Endothelial cell of umbilical vein (primary cell): ENCODE measurements around the gene HRH3. TPM values are rescaled to one million over a fixed set of nuclear protein-coding genes. Genes with fewer than 3 reads are reported as not detected.
A peak's percentile ranks its signal among the peaks of the same experiment; 100 is the strongest.

ENCODE experiments used
- BruUV-seq: library from RNA; stranded (reverse); fragments of 400-500 nt; replicated peaks from 2 replicates; lab custom pipeline; 2021; lab: Mats Ljungman, UMichigan
- CTCF ChIA-PET: fragments of 300-600, 350-600 bp; sonication (Branson Sonifier 250); formaldehyde crosslinking; loops from one replicate; lab custom pipeline; 2021; ENCODE audit warnings: antibody characterized with exemption, inconsistent platforms; lab: Charles Lee
- POLR2A ChIA-PET: fragments of 300-600, 350-600 bp; sonication (Branson Sonifier 250); formaldehyde crosslinking; loops from one replicate; lab custom pipeline; 2021; ENCODE audit warnings: antibody characterized with exemption, inconsistent platforms; lab: Charles Lee
- DNase-seq: peaks from one replicate; pipeline ENCODE4 v3.0.0-alpha.2; 2011; ENCODE audit warnings: low read depth, low spot score
- FAIRE-seq: peaks from 2 replicates; lab custom pipeline; 2011; peaks lifted over from hg19 to GRCh38; lab: Jason Lieb, UNC
- H2AFZ ChIP-seq: 2 replicates; pipeline ENCODE4 v1.6.0; 2012; ENCODE audit warnings: low read depth, low read length, control low read depth, inconsistent platforms
- H3K27ac ChIP-seq: 2 replicates; pipeline ENCODE4 v1.5.1; 2011; ENCODE audit warnings: low read depth, mild to moderate bottlenecking, control low read depth, low read length, moderate library complexity; ENCODE audit not compliant: insufficient read depth
- H3K27me3 ChIP-seq, 2 experiments: 2 replicates each; pipeline versions ENCODE4 v1.6.0 to v1.6.1; 2011; ENCODE audit warnings: low read length in 2 of 2, mixed read lengths in 1 of 2; ENCODE audit not compliant: control insufficient read depth in 2 of 2, insufficient read depth in 2 of 2
- H3K36me3 ChIP-seq, 2 experiments: 2 replicates in 1 of 2; 3 replicates in 1 of 2; pipeline ENCODE4 v1.5.1; 2011; ENCODE audit warnings: low read length in 2 of 2, mild to moderate bottlenecking in 1 of 2, moderate library complexity in 1 of 2; ENCODE audit not compliant: control insufficient read depth in 2 of 2, insufficient read depth in 2 of 2; ENCODE audit errors: extremely low read depth in 1 of 2
- H3K4me1 ChIP-seq: 3 replicates; pipeline ENCODE4 v1.5.1; 2011; ENCODE audit warnings: mild to moderate bottlenecking, low read length; ENCODE audit not compliant: control insufficient read depth, insufficient read depth; ENCODE audit errors: extremely low read depth
- H3K4me2 ChIP-seq: 2 replicates; pipeline ENCODE4 v1.6.1; 2011; ENCODE audit warnings: low read length, control low read depth, mixed read lengths; ENCODE audit not compliant: insufficient read depth
- H3K4me3 ChIP-seq, 3 experiments: fragments of 200-600 bp in 1 of 3; sonication (generic), shearing (Covaris generic) in 1 of 3; replicated peaks in 1 of 3; 2 replicates each; pipeline ENCODE4 v1.5.1; 2011 to 2016; ENCODE audit warnings: control low read depth in 3 of 3, low read length in 3 of 3, mild to moderate bottlenecking in 2 of 3, inconsistent platforms in 1 of 3, low read depth in 1 of 3, moderate library complexity in 1 of 3; ENCODE audit not compliant: insufficient read depth in 1 of 3
- H3K79me2 ChIP-seq: 2 replicates; pipeline ENCODE4 v1.6.0; 2012; ENCODE audit warnings: low read length, inconsistent platforms; ENCODE audit not compliant: control insufficient read depth, insufficient read depth
- H3K9ac ChIP-seq: replicated peaks from 2 replicates; pipeline ENCODE3; 2011; ENCODE audit warnings: low read length, control low read depth; ENCODE audit not compliant: insufficient read depth; ENCODE audit errors: extremely low read depth
- H3K9me1 ChIP-seq: replicated peaks from 3 replicates; pipeline ENCODE4 v1.6.0; 2011; ENCODE audit warnings: mild to moderate bottlenecking, low read length; ENCODE audit not compliant: control insufficient read depth, insufficient read depth; ENCODE audit errors: extremely low read depth
- H3K9me3 ChIP-seq: replicated peaks from 2 replicates; pipeline ENCODE4 v1.5.1; 2012; ENCODE audit warnings: low read length, inconsistent platforms; ENCODE audit not compliant: control insufficient read depth, insufficient read depth
- H4K20me1 ChIP-seq: replicated peaks from 2 replicates; pipeline ENCODE3; 2011; ENCODE audit warnings: mild to moderate bottlenecking, low read length; ENCODE audit not compliant: control insufficient read depth, insufficient read depth; ENCODE audit errors: extremely low read depth
- CTCF ChIP-seq, 2 donors: IDR thresholded peaks; 1 replicate in 1 of 2; 2 replicates in 1 of 2; pipeline ENCODE4 v1.5.1; 2011; ENCODE audit warnings: low read length in 2 of 2, mild to moderate bottlenecking in 2 of 2, moderate library complexity in 2 of 2, control low read depth in 1 of 2, inconsistent platforms in 1 of 2, low read depth in 1 of 2; ENCODE audit not compliant: insufficient read depth in 1 of 2; ENCODE audit errors: extremely low read depth in 1 of 2
- EZH2 ChIP-seq: IDR thresholded peaks from 2 replicates; pipeline ENCODE4 v1.6.1; 2012; ENCODE audit warnings: borderline replicate concordance, low read depth, mild to moderate bottlenecking, moderate library complexity, low read length, inconsistent platforms; ENCODE audit not compliant: severe bottlenecking
- FOS ChIP-seq: IDR thresholded peaks from 2 replicates; pipeline ENCODE4 v1.6.1; 2011; ENCODE audit warnings: mild to moderate bottlenecking, low read length, moderate library complexity, borderline replicate concordance; ENCODE audit not compliant: insufficient read depth
- GATA2 ChIP-seq: IDR thresholded peaks from 2 replicates; pipeline ENCODE4 v1.7.0; 2011; ENCODE audit warnings: low read depth, mild to moderate bottlenecking, moderate library complexity, mixed read lengths, low read length; ENCODE audit not compliant: insufficient read length, insufficient read depth
- JUN ChIP-seq: IDR thresholded peaks from 2 replicates; pipeline ENCODE4 v1.6.1; 2011; ENCODE audit warnings: borderline replicate concordance, low read depth; ENCODE audit not compliant: insufficient read length, insufficient read depth
- MAX ChIP-seq: IDR thresholded peaks from 2 replicates; pipeline ENCODE4 v1.6.1; 2011; ENCODE audit not compliant: insufficient read depth, insufficient read length
- MYC ChIP-seq: IDR thresholded peaks from one replicate; pipeline ENCODE4 v1.6.1; 2011; ENCODE audit warnings: mild to moderate bottlenecking, low read depth, low read length
- POLR2A ChIP-seq: IDR thresholded peaks from 2 replicates; pipeline ENCODE4 v1.6.1; 2012; ENCODE audit warnings: low read depth, mild to moderate bottlenecking, control low read depth, low read length
- POLR2AphosphoS5 ChIP-seq: IDR thresholded peaks from 2 replicates; pipeline ENCODE4 v1.6.1; 2012; ENCODE audit warnings: low read depth, mild to moderate bottlenecking, control low read depth, low read length, moderate library complexity; ENCODE audit not compliant: insufficient read depth
- dilution Hi-C: fragments of 300-500 bp; cut with MboI; formaldehyde crosslinking; loops from one replicate; pipeline ENCODE4 v1.15.0; 2019; ENCODE audit warnings: low sequenced_read_pairs; ENCODE audit not compliant: extremely low pct_ligation_motif_present
- intact Hi-C: fragments of 100-400 bp; cut with micrococcal nuclease; formaldehyde crosslinking; loops from one replicate; pipeline ENCODE4 v1.10.0; 2022
- polyA plus RNA-seq, 4 experiments: library from polyadenylated mRNA; depleted of rRNA in 3 of 4; stranded (reverse) in 3 of 4; unstranded in 1 of 4; fragments of >200 nt; gene quantifications; 2 replicates each; pipeline versions ENCODE4 v1.2.1 to v1.2.3, GENCODE V29; 2011 to 2012; ENCODE audit warnings: missing spikeins in 1 of 4
- total RNA-seq: library from RNA; stranded (reverse); gene quantifications from 2 replicates; pipeline ENCODE4 v1.2.3, GENCODE V29; 2021

HRH3 gene
- total and polyA plus RNA-seq, 2 donors (not counting 3 experiments of a cell fraction or from before 2014, with no cell fraction given): not detected

GRCh38 chr20:62203378-62204030, 16.6 kb downstream of the HRH3 start:
- dilution Hi-C loops (no loop called here), intact Hi-C loops (loop anchor here (5.0 kb wide), 1 partner anchor 84 kb away; no protein-coding TSS in a partner anchor)
- Histone ChIP-seq H3K27ac (no peak overlapping the region), H2AFZ (no peak overlapping the region), H4K20me1 (no peaks in the 10 kb centered on the region), H3K36me3 (peaks cover 0 to 18% of the 10 kb centered on the region in 2 experiments), H3K9me1 (no peaks in the 10 kb centered on the region), H3K4me1 (peaks cover 9% of the 10 kb centered on the region), H3K27me3 (no peaks in the 10 kb centered on the region), H3K4me3 (no peak overlapping the region), H3K79me2 (no peaks in the 10 kb centered on the region), H3K9me3 (no peaks in the 10 kb centered on the region), H3K9ac (no peak overlapping the region), H3K4me2 (peak overlapping the region; percentile 7)
- FAIRE-seq (peak; percentile 76), DNase-seq (peak; percentile 52)
- POLR2A ChIA-PET: interaction anchor here (0.6 kb wide), 1 partner anchor 27 kb away, joined by 3 read pairs; no protein-coding TSS in a partner anchor
- CTCF ChIA-PET: no interaction called here
- BruUV-seq: no TSS peak
- TF ChIP-seq GATA2 (no peak), CTCF (IDR thresholded peaks at IDR 0.05; ENCODE audit: extremely low read depth in 1 of 2, insufficient read depth in 1 of 2, low read depth in 1 of 2, low read length in 2 of 2) (no peak), POLR2A (no peak), MAX (no peak), POLR2AphosphoS5 (no peak), FOS (no peak), MYC (no peak), EZH2 (no peak), JUN (no peak)
